ENCODE measurements around the gene ATG14. TPM values are rescaled to one million over a fixed set of nuclear protein-coding genes. Genes with fewer than 3 reads are reported as not detected.

ATG14 gene
- total and polyA plus RNA-seq, 2 of the 8 experiments (the other 6 are each of a cell fraction or from before 2014, with no cell fraction given) = 4.9 to 10.8 TPM

DNA sequence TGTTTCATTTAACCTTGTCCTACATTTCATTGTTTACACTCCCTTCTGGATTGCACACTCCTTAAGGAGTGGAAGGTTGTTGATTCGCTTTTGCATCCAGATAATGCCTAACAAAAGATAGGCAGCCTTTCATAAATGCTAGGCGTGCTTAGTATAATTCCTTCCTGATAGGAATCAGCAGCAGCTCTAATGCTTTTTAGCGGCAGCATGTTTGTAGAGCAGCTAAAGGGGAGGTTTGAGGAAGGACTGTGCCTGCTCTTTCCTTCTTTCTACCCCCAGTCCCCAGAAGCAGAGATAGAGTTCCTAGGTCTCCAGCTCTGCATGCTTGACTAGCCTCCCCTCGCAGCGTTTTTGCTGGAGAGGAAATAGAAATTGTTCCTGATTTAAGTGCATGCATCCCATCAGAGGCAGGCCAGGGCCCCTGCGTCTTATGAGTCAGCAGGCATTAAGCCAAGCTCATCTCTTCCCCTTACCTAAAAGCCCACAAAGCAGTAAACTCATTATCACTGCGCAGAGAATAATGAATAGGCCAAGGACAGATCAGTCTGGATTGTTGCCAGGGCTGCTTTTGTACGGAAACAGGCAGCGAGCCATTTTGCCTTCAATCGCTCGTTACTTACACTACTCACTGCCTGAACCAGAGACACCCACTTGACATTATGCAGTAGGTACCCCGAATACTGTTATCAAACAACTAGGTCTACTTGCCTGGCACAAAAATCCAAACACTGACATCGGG is 42.8 kb upstream of the ATG14 start (continued):
- TF ChIP-seq, protein P1, sequence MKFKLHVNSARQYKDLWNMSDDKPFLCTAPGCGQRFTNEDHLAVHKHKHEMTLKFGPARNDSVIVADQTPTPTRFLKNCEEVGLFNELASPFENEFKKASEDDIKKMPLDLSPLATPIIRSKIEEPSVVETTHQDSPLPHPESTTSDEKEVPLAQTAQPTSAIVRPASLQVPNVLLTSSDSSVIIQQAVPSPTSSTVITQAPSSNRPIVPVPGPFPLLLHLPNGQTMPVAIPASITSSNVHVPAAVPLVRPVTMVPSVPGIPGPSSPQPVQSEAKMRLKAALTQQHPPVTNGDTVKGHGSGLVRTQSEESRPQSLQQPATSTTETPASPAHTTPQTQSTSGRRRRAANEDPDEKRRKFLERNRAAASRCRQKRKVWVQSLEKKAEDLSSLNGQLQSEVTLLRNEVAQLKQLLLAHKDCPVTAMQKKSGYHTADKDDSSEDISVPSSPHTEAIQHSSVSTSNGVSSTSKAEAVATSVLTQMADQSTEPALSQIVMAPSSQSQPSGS (IDR thresholded peaks at IDR 0.05; ENCODE audit: low read length) = no peak
- TF ChIP-seq CEBPB (IDR thresholded peaks at IDR 0.05; ENCODE audit: low read depth, low read length) (no peak), BRCA1 (IDR thresholded peaks at IDR 0.05; ENCODE audit: low read depth, low read length) (no peak), RNF2 (IDR thresholded peaks at IDR 0.05; ENCODE audit: borderline replicate concordance, low read depth, low read length, missing control alignments, poor library complexity, severe bottlenecking) (no peak), TAF1 (IDR thresholded peaks at IDR 0.05; ENCODE audit: low read depth, low read length) (no peak), TAF7 (optimal IDR thresholded peaks at IDR 0.05; ENCODE audit: borderline replicate concordance, low read depth, low read length) (no peak)
- TF ChIP-seq, protein P2, sequence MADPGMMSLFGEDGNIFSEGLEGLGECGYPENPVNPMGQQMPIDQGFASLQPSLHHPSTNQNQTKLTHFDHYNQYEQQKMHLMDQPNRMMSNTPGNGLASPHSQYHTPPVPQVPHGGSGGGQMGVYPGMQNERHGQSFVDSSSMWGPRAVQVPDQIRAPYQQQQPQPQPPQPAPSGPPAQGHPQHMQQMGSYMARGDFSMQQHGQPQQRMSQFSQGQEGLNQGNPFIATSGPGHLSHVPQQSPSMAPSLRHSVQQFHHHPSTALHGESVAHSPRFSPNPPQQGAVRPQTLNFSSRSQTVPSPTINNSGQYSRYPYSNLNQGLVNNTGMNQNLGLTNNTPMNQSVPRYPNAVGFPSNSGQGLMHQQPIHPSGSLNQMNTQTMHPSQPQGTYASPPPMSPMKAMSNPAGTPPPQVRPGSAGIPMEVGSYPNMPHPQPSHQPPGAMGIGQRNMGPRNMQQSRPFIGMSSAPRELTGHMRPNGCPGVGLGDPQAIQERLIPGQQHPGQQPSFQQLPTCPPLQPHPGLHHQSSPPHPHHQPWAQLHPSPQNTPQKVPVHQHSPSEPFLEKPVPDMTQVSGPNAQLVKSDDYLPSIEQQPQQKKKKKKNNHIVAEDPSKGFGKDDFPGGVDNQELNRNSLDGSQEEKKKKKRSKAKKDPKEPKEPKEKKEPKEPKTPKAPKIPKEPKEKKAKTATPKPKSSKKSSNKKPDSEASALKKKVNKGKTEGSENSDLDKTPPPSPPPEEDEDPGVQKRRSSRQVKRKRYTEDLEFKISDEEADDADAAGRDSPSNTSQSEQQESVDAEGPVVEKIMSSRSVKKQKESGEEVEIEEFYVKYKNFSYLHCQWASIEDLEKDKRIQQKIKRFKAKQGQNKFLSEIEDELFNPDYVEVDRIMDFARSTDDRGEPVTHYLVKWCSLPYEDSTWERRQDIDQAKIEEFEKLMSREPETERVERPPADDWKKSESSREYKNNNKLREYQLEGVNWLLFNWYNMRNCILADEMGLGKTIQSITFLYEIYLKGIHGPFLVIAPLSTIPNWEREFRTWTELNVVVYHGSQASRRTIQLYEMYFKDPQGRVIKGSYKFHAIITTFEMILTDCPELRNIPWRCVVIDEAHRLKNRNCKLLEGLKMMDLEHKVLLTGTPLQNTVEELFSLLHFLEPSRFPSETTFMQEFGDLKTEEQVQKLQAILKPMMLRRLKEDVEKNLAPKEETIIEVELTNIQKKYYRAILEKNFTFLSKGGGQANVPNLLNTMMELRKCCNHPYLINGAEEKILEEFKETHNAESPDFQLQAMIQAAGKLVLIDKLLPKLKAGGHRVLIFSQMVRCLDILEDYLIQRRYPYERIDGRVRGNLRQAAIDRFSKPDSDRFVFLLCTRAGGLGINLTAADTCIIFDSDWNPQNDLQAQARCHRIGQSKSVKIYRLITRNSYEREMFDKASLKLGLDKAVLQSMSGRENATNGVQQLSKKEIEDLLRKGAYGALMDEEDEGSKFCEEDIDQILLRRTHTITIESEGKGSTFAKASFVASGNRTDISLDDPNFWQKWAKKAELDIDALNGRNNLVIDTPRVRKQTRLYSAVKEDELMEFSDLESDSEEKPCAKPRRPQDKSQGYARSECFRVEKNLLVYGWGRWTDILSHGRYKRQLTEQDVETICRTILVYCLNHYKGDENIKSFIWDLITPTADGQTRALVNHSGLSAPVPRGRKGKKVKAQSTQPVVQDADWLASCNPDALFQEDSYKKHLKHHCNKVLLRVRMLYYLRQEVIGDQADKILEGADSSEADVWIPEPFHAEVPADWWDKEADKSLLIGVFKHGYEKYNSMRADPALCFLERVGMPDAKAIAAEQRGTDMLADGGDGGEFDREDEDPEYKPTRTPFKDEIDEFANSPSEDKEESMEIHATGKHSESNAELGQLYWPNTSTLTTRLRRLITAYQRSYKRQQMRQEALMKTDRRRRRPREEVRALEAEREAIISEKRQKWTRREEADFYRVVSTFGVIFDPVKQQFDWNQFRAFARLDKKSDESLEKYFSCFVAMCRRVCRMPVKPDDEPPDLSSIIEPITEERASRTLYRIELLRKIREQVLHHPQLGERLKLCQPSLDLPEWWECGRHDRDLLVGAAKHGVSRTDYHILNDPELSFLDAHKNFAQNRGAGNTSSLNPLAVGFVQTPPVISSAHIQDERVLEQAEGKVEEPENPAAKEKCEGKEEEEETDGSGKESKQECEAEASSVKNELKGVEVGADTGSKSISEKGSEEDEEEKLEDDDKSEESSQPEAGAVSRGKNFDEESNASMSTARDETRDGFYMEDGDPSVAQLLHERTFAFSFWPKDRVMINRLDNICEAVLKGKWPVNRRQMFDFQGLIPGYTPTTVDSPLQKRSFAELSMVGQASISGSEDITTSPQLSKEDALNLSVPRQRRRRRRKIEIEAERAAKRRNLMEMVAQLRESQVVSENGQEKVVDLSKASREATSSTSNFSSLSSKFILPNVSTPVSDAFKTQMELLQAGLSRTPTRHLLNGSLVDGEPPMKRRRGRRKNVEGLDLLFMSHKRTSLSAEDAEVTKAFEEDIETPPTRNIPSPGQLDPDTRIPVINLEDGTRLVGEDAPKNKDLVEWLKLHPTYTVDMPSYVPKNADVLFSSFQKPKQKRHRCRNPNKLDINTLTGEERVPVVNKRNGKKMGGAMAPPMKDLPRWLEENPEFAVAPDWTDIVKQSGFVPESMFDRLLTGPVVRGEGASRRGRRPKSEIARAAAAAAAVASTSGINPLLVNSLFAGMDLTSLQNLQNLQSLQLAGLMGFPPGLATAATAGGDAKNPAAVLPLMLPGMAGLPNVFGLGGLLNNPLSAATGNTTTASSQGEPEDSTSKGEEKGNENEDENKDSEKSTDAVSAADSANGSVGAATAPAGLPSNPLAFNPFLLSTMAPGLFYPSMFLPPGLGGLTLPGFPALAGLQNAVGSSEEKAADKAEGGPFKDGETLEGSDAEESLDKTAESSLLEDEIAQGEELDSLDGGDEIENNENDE (IDR thresholded peaks at IDR 0.05; ENCODE audit: insufficient replicate concordance, low read length) = no peak

Data from H1 (cell line).